Epithelial cell of proximal tubule (primary cell): ENCODE measurements around the gene SLC39A7. TPM values are rescaled to one million over a fixed set of nuclear protein-coding genes. Genes with fewer than 3 reads are reported as not detected.
A peak's percentile ranks its signal among the peaks of the same experiment; 100 is the strongest.

Experiments
- DNase-seq: peaks from one replicate; pipeline ENCODE4 v3.0.0-alpha.2; 2011; ENCODE audit warnings: low read depth
- H3K4me3 ChIP-seq: 2 replicates; pipeline ENCODE4 v1.5.1; 2011; ENCODE audit warnings: low read depth, mild to moderate bottlenecking, low read length
- total RNA-seq: library from RNA; depleted of rRNA; stranded (reverse); fragments of >200 nt; gene quantifications from 2 replicates; pipeline ENCODE4 v1.2.3, GENCODE V29; 2015
- TF ChIP-seq, protein P1 (sequence below): conservative IDR thresholded peaks from 2 replicates; pipeline ENCODE4 v1.5.1; 2012; ENCODE audit warnings: low read depth, mild to moderate bottlenecking, low read length

Gene SLC39A7
- total RNA-seq, 1 donor from 2014 or later, result 70.8 TPM

DNA sequence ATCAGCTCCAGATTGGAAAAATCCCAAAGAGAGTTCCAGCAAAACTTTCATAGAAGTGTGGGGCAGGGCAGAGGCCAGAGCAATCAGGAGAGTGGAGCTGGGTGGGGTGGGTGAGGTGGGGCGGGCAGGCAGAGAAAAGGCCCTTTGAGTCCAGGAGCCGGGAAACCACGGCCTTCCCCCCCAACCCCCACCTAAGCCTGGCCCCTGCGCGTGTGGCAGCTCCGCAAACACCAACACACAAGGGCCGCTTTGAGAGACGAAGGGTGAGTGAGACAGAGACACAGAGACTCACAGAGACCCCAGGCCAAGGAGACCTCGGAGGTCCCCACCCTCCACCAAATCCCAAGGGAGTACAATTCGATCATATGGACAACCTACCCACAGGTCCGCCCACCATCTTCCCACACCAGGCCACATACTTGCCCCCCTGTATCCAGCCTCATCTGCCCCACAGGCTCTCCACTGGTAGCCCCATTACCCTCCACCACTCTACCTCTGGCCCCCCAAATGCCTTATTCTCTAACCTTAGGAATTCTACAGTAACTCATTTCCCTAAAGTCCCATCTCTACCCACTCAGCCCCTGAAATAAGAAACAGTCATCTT, 10.1 kb upstream of the SLC39A7 start:
- no peak overlapping the region for H3K4me3 ChIP-seq
- no peak for DNase-seq
- TF ChIP-seq, protein P1, sequence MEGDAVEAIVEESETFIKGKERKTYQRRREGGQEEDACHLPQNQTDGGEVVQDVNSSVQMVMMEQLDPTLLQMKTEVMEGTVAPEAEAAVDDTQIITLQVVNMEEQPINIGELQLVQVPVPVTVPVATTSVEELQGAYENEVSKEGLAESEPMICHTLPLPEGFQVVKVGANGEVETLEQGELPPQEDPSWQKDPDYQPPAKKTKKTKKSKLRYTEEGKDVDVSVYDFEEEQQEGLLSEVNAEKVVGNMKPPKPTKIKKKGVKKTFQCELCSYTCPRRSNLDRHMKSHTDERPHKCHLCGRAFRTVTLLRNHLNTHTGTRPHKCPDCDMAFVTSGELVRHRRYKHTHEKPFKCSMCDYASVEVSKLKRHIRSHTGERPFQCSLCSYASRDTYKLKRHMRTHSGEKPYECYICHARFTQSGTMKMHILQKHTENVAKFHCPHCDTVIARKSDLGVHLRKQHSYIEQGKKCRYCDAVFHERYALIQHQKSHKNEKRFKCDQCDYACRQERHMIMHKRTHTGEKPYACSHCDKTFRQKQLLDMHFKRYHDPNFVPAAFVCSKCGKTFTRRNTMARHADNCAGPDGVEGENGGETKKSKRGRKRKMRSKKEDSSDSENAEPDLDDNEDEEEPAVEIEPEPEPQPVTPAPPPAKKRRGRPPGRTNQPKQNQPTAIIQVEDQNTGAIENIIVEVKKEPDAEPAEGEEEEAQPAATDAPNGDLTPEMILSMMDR, result no peak

GRCh38 chr6:33191383-33192104, 9.1 kb upstream of the SLC39A7 start:
- DNase-seq, result no peak
- no peak overlapping the region for H3K4me3 ChIP-seq
- TF ChIP-seq, protein P1, result no peak

- TF ChIP-seq, protein P1, result no peak
- peak within 1 kb of the TSS; percentile 31 for H3K4me3 ChIP-seq
- no peak for DNase-seq
These were observed 8.5 kb upstream of the SLC39A7 start, which contains the start of gene COL11A2 for GRCh38 chr6:33192105-33192646. Gene COL11A2 (minus strand): TSS chr6:33192467. CDS start chr6:33192240, 227 bp downstream.

DNA sequence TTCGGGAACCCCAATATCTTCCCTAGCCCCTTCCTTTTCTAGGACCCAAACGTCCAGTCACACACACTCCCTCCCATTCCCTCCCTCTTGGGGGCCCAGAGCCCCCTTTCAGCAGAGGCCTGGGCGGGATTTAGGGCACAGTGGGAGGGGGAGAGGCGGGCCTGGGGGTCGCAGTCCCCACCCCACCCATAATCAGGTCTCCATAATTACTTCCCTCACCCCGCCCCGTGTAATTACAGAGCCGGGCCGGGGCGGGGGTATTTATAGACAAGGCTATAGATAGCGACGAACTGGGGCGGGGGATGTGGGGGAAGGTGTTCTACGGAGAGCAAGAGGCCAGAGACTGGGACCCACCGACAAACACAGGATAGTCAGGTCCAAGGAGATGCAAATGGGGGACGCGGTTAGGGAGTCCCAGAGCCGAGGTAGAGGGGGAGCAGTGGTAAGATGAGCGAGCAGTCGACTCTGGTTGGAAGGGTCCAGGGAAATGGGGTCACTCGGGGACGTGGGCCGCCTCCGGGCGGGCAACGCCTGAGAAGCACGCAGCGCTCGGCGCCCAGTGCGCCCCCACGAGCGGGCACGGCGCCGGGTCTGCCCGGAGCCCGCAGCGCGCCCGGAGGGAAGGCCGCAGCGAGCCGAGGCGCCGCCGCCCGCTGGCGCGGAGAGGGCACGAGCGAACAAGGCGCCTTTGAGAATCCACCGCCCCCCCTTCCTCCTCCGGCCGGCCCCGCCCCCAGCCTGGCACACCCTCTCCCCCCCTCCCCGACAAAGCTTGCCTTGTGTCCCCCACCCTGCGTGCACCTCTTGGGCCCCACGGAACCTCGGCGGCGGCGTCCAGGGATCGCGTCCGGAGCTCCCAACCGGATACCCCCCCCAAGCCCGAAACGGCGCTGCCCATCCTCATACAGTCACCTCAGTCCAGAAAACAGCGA, 7.7 kb upstream of the SLC39A7 start:
- DNase-seq, result no peak
- H3K4me3 ChIP-seq, result peak overlapping the region; percentile 31
- TF ChIP-seq, protein P1, result no peak

DNA sequence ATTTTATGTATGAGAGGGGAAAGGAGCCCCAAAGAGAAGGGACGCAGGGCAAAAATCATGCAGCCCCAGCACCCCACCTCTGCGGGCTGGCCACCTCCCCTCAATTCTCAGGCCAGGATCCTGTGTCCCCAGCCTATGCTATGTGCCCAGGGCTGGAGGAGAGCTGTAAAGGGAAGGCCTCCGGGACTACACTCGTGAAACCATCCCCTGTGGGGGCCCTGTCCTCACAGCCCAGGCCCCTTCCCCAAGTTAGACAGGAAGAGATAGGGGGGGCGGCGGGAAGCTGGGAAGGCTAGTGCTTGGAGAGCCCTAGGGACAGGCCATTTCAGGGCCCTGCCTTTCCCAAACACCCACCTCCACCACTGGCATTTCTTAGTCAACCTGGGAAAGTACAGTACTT, 7.0 kb upstream of the SLC39A7 start:
- TF ChIP-seq, protein P1, result no peak
- DNase-seq, result no peak
- H3K4me3 ChIP-seq, result no peak overlapping the region

DNA sequence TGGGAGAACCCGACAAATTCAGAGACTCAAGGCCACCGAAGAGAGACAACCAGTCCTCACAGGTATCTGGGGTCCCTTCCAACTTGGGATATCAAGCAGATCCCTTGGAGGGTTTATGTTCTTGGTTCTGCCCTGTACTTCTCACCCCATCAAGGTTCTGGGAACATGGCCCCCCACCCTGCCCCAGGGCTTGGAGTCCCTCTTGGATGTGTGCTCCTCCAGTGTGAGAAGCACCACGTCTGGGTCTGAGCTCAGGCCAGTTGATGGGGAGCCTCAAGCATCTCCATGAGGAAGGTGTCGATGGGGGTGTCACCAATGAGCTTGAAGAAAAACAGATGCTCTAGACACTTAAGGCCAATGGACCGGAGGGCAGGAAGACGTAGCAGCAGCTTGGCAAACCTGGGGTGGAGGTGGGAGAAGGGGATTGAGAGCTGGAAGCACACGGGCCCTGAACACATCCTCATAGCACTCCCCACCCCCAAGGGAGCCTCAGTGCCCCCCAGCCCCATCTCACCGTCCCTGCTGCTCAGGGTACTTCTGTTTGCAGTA, 6.2 kb upstream of the SLC39A7 start:
- TF ChIP-seq, protein P1, result no peak
- no peak for DNase-seq
- H3K4me3 ChIP-seq, result no peak overlapping the region
